Loucy (cell line): ENCODE data around the gene H2BK1.

ENCODE experiments used
- EZH2phosphoT487 ChIP-seq: fragments of 200-600 bp; IDR thresholded peaks from 2 replicates; pipeline ENCODE4 v1.6.1; 2018; ENCODE audit warnings: antibody characterized with exemption, mild to moderate bottlenecking, moderate library complexity, borderline replicate concordance
- TF ChIP-seq, protein P1 (sequence below): fragments of 200-600 bp; sonication (generic); conservative IDR thresholded peaks from 2 replicates; pipeline ENCODE4 v1.5.1; 2014; ENCODE audit warnings: mild to moderate bottlenecking, antibody characterized with exemption, low read length

DNA sequence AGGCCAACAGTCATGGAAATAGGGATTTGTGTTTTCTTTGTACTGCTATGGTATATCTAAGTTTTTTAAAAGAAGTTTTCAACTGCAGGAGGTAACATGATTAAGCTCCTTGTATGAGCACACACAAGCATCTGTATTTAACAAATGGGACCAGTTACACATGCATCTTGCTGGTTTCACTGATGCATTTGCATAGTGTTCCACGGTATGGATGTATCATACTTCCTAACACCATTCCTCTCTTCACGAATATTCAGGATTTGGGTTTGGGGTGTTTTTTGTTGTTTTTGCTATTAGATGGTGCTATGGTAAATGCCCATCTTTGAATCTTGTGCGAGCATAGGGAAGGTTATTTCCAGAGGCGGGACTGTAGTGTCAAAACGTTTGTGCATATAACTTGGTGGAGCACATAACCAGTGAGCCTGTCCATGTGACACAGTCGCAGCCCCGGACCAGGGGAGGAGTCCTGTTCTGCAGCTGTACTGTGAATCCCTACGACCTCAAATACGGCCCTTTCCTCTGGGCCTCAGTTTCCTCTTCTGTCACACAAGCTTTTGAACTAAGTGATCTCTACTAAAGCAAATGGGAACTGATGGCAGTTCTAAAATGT, 1.9 kb downstream of the H2BK1 start:
- TF ChIP-seq, protein P1, sequence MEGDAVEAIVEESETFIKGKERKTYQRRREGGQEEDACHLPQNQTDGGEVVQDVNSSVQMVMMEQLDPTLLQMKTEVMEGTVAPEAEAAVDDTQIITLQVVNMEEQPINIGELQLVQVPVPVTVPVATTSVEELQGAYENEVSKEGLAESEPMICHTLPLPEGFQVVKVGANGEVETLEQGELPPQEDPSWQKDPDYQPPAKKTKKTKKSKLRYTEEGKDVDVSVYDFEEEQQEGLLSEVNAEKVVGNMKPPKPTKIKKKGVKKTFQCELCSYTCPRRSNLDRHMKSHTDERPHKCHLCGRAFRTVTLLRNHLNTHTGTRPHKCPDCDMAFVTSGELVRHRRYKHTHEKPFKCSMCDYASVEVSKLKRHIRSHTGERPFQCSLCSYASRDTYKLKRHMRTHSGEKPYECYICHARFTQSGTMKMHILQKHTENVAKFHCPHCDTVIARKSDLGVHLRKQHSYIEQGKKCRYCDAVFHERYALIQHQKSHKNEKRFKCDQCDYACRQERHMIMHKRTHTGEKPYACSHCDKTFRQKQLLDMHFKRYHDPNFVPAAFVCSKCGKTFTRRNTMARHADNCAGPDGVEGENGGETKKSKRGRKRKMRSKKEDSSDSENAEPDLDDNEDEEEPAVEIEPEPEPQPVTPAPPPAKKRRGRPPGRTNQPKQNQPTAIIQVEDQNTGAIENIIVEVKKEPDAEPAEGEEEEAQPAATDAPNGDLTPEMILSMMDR: no peak
- no peak for TF ChIP-seq EZH2phosphoT487
